ENCODE results near the gene B3GNT9.

DNA sequence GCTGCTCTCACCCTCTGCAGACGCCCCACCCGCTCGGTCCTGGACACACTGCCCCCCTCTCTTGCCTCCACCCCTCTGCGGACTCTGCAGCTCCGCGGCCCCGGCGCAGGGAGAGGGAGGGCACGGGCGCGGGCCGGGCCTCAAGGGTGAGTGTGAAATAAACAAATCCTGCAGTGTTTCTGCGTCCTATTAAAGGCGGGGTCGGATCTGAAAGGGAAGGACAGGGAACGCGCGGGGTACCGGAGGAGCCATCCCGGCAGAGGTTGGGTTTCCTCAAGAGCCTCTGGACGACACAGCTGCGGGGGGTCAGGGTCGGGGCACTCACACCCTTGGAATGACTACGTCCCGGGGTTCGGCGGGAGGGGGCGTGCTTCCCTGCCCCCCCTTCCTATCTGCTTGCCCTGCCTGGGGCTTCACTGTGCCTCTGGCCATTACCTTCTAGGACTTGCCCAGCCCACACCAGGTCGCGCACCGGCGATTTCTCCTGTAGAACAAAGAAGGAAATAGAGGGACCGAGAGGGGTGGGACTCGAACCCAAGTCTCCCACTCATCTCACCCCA lies 13.3 kb upstream of the B3GNT9 start:
- TF ChIP-seq, protein P1, sequence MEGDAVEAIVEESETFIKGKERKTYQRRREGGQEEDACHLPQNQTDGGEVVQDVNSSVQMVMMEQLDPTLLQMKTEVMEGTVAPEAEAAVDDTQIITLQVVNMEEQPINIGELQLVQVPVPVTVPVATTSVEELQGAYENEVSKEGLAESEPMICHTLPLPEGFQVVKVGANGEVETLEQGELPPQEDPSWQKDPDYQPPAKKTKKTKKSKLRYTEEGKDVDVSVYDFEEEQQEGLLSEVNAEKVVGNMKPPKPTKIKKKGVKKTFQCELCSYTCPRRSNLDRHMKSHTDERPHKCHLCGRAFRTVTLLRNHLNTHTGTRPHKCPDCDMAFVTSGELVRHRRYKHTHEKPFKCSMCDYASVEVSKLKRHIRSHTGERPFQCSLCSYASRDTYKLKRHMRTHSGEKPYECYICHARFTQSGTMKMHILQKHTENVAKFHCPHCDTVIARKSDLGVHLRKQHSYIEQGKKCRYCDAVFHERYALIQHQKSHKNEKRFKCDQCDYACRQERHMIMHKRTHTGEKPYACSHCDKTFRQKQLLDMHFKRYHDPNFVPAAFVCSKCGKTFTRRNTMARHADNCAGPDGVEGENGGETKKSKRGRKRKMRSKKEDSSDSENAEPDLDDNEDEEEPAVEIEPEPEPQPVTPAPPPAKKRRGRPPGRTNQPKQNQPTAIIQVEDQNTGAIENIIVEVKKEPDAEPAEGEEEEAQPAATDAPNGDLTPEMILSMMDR (IDR thresholded peaks at IDR 0.05): no peak
- TF ChIP-seq POLR2A (IDR thresholded peaks at IDR 0.05): no peak
